HG02981 (cell line): Measurements from ENCODE around the gene FBLN7.
"Not testable (repeated sequence)": the region's sequence is repeated elsewhere in the genome, so short reads cannot be mapped to it uniquely, and the experiment has no call there.

Experiments
- ATAC-seq: cut with Tn5 transposase; IDR thresholded peaks from one replicate; pipeline ENCODE4 v1.9.1; 2021; ENCODE audit warnings: mild to moderate bottlenecking, moderate library complexity; ENCODE audit not compliant: unreplicated experiment

FBLN7 gene

GRCh38 chr2:112138159-112139032, at the start of gene FBLN7:
TSS of gene FBLN7 (plus strand) at chr2:112138385. CDS start at chr2:112138656, 271 bp downstream.
- ATAC-seq = no peak

- no peak for ATAC-seq
These were observed 48.8 kb upstream of the FBLN7 start for GRCh38 chr2:112089375-112089774.

GRCh38 chr2:112092286-112093041, 45.7 kb upstream of the FBLN7 start:
- no peak for ATAC-seq

- no peak for ATAC-seq
These were observed 45.0 kb upstream of the FBLN7 start for GRCh38 chr2:112093216-112093615.

GRCh38 chr2:112095681-112096080, 42.5 kb upstream of the FBLN7 start:
- no peak for ATAC-seq

GRCh38 chr2:112096098-112096497, 42.1 kb upstream of the FBLN7 start:
- ATAC-seq = no peak

- no peak for ATAC-seq
These were observed 29.9 kb upstream of the FBLN7 start for GRCh38 chr2:112108178-112108832.

- ATAC-seq = no peak
These were observed 28.9 kb upstream of the FBLN7 start for GRCh38 chr2:112109278-112109677.

GRCh38 chr2:112110966-112111365, 27.2 kb upstream of the FBLN7 start:
- ATAC-seq = no peak

GRCh38 chr2:112113354-112113753, 24.8 kb upstream of the FBLN7 start:
- ATAC-seq = not testable (repeated sequence)

GRCh38 chr2:112118148-112118547, 20.0 kb upstream of the FBLN7 start:
- no peak for ATAC-seq

- no peak for ATAC-seq
These were observed 16.4 kb upstream of the FBLN7 start for GRCh38 chr2:112121682-112122254.

- ATAC-seq = no peak
These were observed 9.1 kb upstream of the FBLN7 start for GRCh38 chr2:112129060-112129459.

GRCh38 chr2:112133344-112133743, 4.8 kb upstream of the FBLN7 start:
- ATAC-seq = no peak

- ATAC-seq = no peak
These were observed 4.1 kb upstream of the FBLN7 start for GRCh38 chr2:112134120-112134519.

GRCh38 chr2:112136096-112136495, 2.1 kb upstream of the FBLN7 start:
- no peak for ATAC-seq

- ATAC-seq = no peak
These were observed 548 bp upstream of the FBLN7 start for GRCh38 chr2:112137516-112138158.

- ATAC-seq = not testable (repeated sequence)
These were observed 939 bp downstream of the FBLN7 start for GRCh38 chr2:112139033-112139614.

GRCh38 chr2:112139661-112140204, 1.5 kb downstream of the FBLN7 start:
- not testable (repeated sequence) for ATAC-seq
